Measurements from ENCODE around the gene MBL2. TPM values are rescaled to one million over a fixed set of nuclear protein-coding genes. Genes with fewer than 3 reads are reported as not detected.

MBL2 gene
- total and polyA plus RNA-seq, 2 of the 8 experiments (the other 6 are each of a cell fraction or from before 2014, with no cell fraction given) = not detected

DNA sequence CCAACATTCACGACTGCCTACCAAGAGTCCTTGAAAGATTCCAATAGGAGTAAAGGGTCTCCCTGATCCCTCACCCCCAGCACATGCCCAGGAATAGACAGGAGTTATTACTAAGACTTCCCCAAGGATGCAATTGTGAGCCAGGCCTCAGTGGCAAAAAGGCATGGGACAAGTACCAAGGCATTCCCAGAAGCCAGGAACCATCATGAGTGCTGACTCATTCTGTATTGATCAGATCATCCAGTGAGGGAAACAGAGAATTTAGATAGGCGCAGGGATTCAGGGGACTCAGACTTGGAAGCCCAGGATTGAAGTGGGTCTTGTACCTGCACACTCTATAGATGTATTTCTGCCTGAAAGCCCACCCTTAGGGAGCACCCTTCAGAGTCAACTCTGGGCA is 21.2 kb downstream of the MBL2 start:
- no peak for TF ChIP-seq SP2 (IDR thresholded peaks at IDR 0.05; ENCODE audit: low read length)
- no peak for TF ChIP-seq MAFK (IDR thresholded peaks at IDR 0.05; ENCODE audit: low read depth, low read length)
- Histone ChIP-seq H2BK120ac (replicated peaks; ENCODE audit: low read depth, low read length) (no peak overlapping the region), H2AFZ (ENCODE audit: low read length) (no peak overlapping the region), H3K4ac (replicated peaks; ENCODE audit: insufficient read length, low read depth, low read length) (no peak overlapping the region), H2AK5ac (ENCODE audit: low read depth, low read length) (no peak overlapping the region), H4K91ac (replicated peaks; ENCODE audit: insufficient read length, low read length) (no peak overlapping the region), H3K56ac (replicated peaks; ENCODE audit: insufficient read length, low read depth, low read length) (no peak overlapping the region), H3K36me3 (ENCODE audit: control insufficient read depth in 2 of 4, insufficient read depth in 4 of 4, low read length in 3 of 4) (no peaks in the 10 kb centered on the region), H4K20me1 (replicated peaks in 1 of 2; ENCODE audit: control insufficient read depth in 1 of 2, insufficient read depth in 2 of 2, low read length in 2 of 2) (no peaks in the 10 kb centered on the region), H3K23me2 (ENCODE audit: low read depth, low read length) (no peaks in the 10 kb centered on the region), H3K18ac (ENCODE audit: extremely low read depth, low read length) (no peak overlapping the region), H3K4me3 (ENCODE audit: extremely low read depth in 1 of 4, insufficient read depth in 2 of 4, low read depth in 3 of 4, low read length in 4 of 4) (no peak overlapping the region), H2BK12ac (ENCODE audit: low read depth, low read length) (no peak overlapping the region), H3K23ac (ENCODE audit: insufficient read length) (no peak overlapping the region), H3K9ac (replicated peaks in 1 of 4; ENCODE audit: extremely low read depth in 1 of 4, low read depth in 3 of 4, low read length in 3 of 4) (no peak overlapping the region), H3K14ac (ENCODE audit: insufficient read length) (no peak overlapping the region), H4K8ac (ENCODE audit: extremely low read depth, insufficient read depth, low read length) (no peak overlapping the region), H3K79me1 (ENCODE audit: low read depth, low read length) (no peaks in the 10 kb centered on the region), H3K27me3 (replicated peaks in 1 of 4; ENCODE audit: control insufficient read depth in 3 of 4, extremely low read depth in 1 of 4, insufficient read depth in 3 of 4, low read length in 3 of 4) (no peaks in the 10 kb centered on the region), H3K27ac (ENCODE audit: low read depth, low read length) (no peak overlapping the region), H3K79me2 (ENCODE audit: control insufficient read depth in 1 of 2, insufficient read depth in 2 of 2, low read length in 2 of 2) (no peaks in the 10 kb centered on the region), H4K5ac (ENCODE audit: insufficient read length, low read depth, low read length) (no peak overlapping the region), H3K4me1 (replicated peaks in 1 of 4; ENCODE audit: control insufficient read depth in 3 of 4, insufficient read depth in 4 of 4, low read length in 3 of 4) (no peaks in the 10 kb centered on the region), H2BK20ac (ENCODE audit: low read length) (no peak overlapping the region), H2BK15ac (ENCODE audit: low read length) (no peak overlapping the region), H3K9me3 (ENCODE audit: insufficient read depth in 2 of 2, low read depth in 1 of 2, low read length in 1 of 2) (0 out of 4 replicates have a peak, but pooled peaks cover 0 to 3% of the 10 kb centered on the region in 2 experiments), H3K4me2 (ENCODE audit: insufficient read depth in 1 of 2, low read depth in 2 of 2, low read length in 2 of 2) (no peak overlapping the region), H2BK5ac (ENCODE audit: low read depth, low read length) (no peak overlapping the region)
- WGBS, 2 experiments (ENCODE audit: extremely low coverage in 1 of 2, insufficient coverage in 1 of 2, insufficient read length in 1 of 2, insufficient replicate concordance in 2 of 2, low coverage in 1 of 2, low lambda C conversion rate in 2 of 2, missing lambda C conversion rate in 1 of 2) = 91% methylated on average over 2 of the region's 2 CpGs; no CpG with 5 or more reads in 1 of the 2 experiments
- FAIRE-seq (no peak), DNase-seq (ENCODE audit: low read depth in 1 of 2, low spot score in 2 of 2) (no peak)
- POLR2A ChIA-PET (ENCODE audit: partially characterized antibody) = no interaction called here
- CTCF ChIA-PET (ENCODE audit: partially characterized antibody) = interaction anchor here (1.2 kb wide), 1 partner anchor 27 kb away, joined by 7 read pairs; no protein-coding TSS in a partner anchor
